SU-DHL-6 (cell line): ENCODE measurements around the gene MGME1.

Experiments
- H2AFZ ChIP-seq: fragments of 200-600 bp; sonication (generic); 2 replicates; pipeline ENCODE4 v1.6.1; 2014; ENCODE audit warnings: low read depth, mild to moderate bottlenecking, moderate library complexity, mixed read lengths, antibody characterized with exemption, low read length; ENCODE audit not compliant: severe bottlenecking
- H3F3A ChIP-seq: fragments of 200-600 bp; shearing (Covaris generic); 2 replicates; pipeline ENCODE4 v1.6.0; 2016; ENCODE audit warnings: antibody characterized with exemption, mild to moderate bottlenecking; ENCODE audit not compliant: insufficient read depth
- H3K27ac ChIP-seq: fragments of 200-600 bp; sonication (generic); 2 replicates; pipeline ENCODE4 v1.5.1; 2016; ENCODE audit warnings: low read depth, mild to moderate bottlenecking, low read length, moderate library complexity, mixed read lengths
- H3K27me3 ChIP-seq: fragments of 200-600 bp; sonication (generic), shearing (Covaris generic); 2 replicates; pipeline ENCODE4 v1.6.0; 2014; ENCODE audit warnings: mild to moderate bottlenecking, low read length
- H3K36me3 ChIP-seq: fragments of 200-600 bp; sonication (generic); 2 replicates; pipeline ENCODE4 v1.6.1; 2014; ENCODE audit warnings: mild to moderate bottlenecking, low read length, mixed read lengths
- H3K4me2 ChIP-seq: fragments of 300-600, 200-600 bp; shearing (Covaris generic), sonication (generic); 2 replicates; pipeline ENCODE4 v1.6.0; 2014; ENCODE audit warnings: low read length, low read depth, mild to moderate bottlenecking; ENCODE audit not compliant: poor library complexity, severe bottlenecking
- H3K4me3 ChIP-seq: fragments of 200-600 bp; sonication (generic); 2 replicates; pipeline ENCODE4 v1.5.1; 2014; ENCODE audit warnings: antibody characterized with exemption, low read length, mild to moderate bottlenecking, mixed read lengths; ENCODE audit not compliant: insufficient read depth, poor library complexity, severe bottlenecking
- H3K79me2 ChIP-seq: fragments of 200-600 bp; sonication (generic); 2 replicates; pipeline ENCODE4 v1.6.1; 2014; ENCODE audit warnings: mild to moderate bottlenecking, low read length, moderate library complexity; ENCODE audit not compliant: insufficient read depth
- H3K9ac ChIP-seq: fragments of 200-600 bp; sonication (generic); 2 replicates; pipeline ENCODE4 v1.7.0; 2014; ENCODE audit warnings: mild to moderate bottlenecking, low read length
- H3K9me2 ChIP-seq: fragments of 200-600 bp; sonication (generic); replicated peaks from 2 replicates; pipeline ENCODE4 v1.6.1; 2014; ENCODE audit warnings: low read length; ENCODE audit not compliant: insufficient read depth
- H3K9me3 ChIP-seq: fragments of 200-600 bp; sonication (generic); 2 replicates; pipeline ENCODE4 v1.6.1; 2014; ENCODE audit warnings: low read length, mixed read lengths; ENCODE audit not compliant: insufficient read depth
- H4K20me1 ChIP-seq: fragments of 200-600 bp; sonication (generic); 2 replicates; pipeline ENCODE4 v1.6.1; 2014; ENCODE audit warnings: low read depth, mild to moderate bottlenecking, antibody characterized with exemption, low read length, moderate library complexity, mixed read lengths
- CTCF ChIP-seq: fragments of 200-600 bp; sonication (generic); IDR thresholded peaks from one replicate; pipeline ENCODE4 v1.5.1; 2017; ENCODE audit warnings: antibody characterized with exemption, mild to moderate bottlenecking, low read length, moderate library complexity; ENCODE audit not compliant: insufficient read depth, poor library complexity, severe bottlenecking
- EZH2phosphoT487 ChIP-seq: fragments of 200-600 bp; sonication (generic), shearing (Covaris generic); conservative IDR thresholded peaks from 2 replicates; pipeline ENCODE4 v1.6.1; 2018; ENCODE audit warnings: mild to moderate bottlenecking, antibody characterized with exemption, low read length, moderate library complexity, mixed read lengths

MGME1 gene

GRCh38 chr20:17943343-17943742 is 25.5 kb upstream of the MGME1 start:
- Histone ChIP-seq H3K36me3 (peaks cover 56% of the 10 kb centered on the region), H3K27me3 (no peaks in the 10 kb centered on the region), H3K9me3 (no peaks in the 10 kb centered on the region), H3K27ac (peak overlapping the region; percentile 30), H2AFZ (no peak overlapping the region), H3K4me3 (no peak overlapping the region), H3K9ac (no peak overlapping the region), H3K79me2 (peaks cover 14% of the 10 kb centered on the region; the same call in 1 of the 2 replicates), H3F3A (peaks cover 82% of the 10 kb centered on the region), H3K4me2 (no peak overlapping the region), H3K9me2 (no peaks in the 10 kb centered on the region), H4K20me1 (peaks cover 58% of the 10 kb centered on the region)
- TF ChIP-seq CTCF (no peak), EZH2phosphoT487 (no peak)

- Histone ChIP-seq H3K4me2 (no peak overlapping the region), H3K36me3 (peaks cover 72% of the 10 kb centered on the region), H3K27me3 (no peaks in the 10 kb centered on the region), H3K4me3 (no peak overlapping the region), H3F3A (peaks cover 76% of the 10 kb centered on the region), H3K9ac (no peak overlapping the region), H4K20me1 (peaks cover 68% of the 10 kb centered on the region), H3K27ac (no peak overlapping the region), H3K9me3 (no peaks in the 10 kb centered on the region), H3K79me2 (peaks cover 23% of the 10 kb centered on the region; the same call in 1 of the 2 replicates), H3K9me2 (no peaks in the 10 kb centered on the region), H2AFZ (no peak overlapping the region)
- TF ChIP-seq CTCF: no peak
- TF ChIP-seq EZH2phosphoT487: no peak
Observed at GRCh38 chr20:17944854-17945474, 23.9 kb upstream of the MGME1 start.

GRCh38 chr20:17946040-17946439 is 22.8 kb upstream of the MGME1 start:
- peaks cover 29% of the 10 kb centered on the region; the same call in 1 of the 2 replicates for H3K79me2 ChIP-seq

More at GRCh38 chr20:17946040-17946439, 22.8 kb upstream of the MGME1 start:
- Histone ChIP-seq H3K9me3 (no peaks in the 10 kb centered on the region), H3K27ac (no peak overlapping the region), H3F3A (peaks cover 72% of the 10 kb centered on the region), H3K9me2 (no peaks in the 10 kb centered on the region), H3K4me3 (no peak overlapping the region), H3K36me3 (peaks cover 83% of the 10 kb centered on the region), H4K20me1 (peaks cover 79% of the 10 kb centered on the region), H2AFZ (no peak overlapping the region), H3K27me3 (no peaks in the 10 kb centered on the region), H3K9ac (no peak overlapping the region), H3K4me2 (no peak overlapping the region)
- TF ChIP-seq CTCF (no peak), EZH2phosphoT487 (no peak)
